Inflammatory macrophage (primary cell): ENCODE data around the gene MRPL4.
"Not testable (repeated sequence)": the region's sequence is repeated elsewhere in the genome, so short reads cannot be mapped to it uniquely, and the experiment has no call there.

Source experiments
- DNase-seq, 2 donors: peaks; one replicate each; pipeline ENCODE4 v3.0.0-alpha.2; 2020 to 2022

Gene MRPL4

GRCh38 chr19:10230173-10230860, 21.7 kb upstream of the MRPL4 start:
- peak; percentile 29 to 76 for DNase-seq

DNA sequence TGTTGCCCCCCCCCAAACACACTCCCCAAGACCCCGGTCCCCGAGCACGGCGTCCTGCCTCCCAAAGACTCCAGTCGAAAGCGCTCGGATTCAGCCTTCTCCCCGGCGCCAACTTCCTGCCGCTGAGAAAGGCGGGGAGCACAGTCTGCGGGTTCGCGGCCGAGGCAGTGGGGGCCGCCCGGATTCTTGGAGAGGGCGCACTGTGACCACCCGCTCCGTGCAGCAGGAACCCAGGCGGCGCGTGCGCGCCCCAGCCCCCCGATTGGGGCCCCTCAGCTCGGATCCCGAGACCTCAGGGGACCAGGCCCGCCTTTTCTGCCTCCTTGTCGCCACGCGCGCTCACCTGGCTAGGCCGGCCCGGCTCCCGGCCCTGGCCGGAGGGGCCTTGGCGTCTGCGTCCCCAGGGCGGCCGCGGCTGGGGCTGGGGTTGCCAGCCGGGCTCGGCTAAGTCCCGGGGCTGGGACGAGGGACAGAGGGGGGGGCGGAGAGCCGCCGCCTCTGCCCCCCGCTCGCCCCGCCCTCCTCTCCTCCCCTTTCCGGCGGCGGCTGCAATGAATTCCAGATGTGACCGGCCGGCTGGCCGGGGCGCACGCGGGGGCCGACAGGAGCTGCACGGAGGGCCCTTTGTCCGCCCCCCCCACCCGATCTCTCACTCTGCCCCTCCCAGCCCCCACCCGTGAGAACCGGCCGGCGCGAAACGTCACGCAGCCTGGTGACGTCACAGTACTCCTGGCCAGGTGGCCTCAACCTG, 21.0 kb upstream of the MRPL4 start, which contains the start of gene S1PR2:
TSS of gene S1PR2 (minus strand) at position 471 of the 751 bp plus-strand sequence. CDS start 6,426 bp downstream, outside the sequence.
- DNase-seq, result peak; percentile 65 to 77

DNA sequence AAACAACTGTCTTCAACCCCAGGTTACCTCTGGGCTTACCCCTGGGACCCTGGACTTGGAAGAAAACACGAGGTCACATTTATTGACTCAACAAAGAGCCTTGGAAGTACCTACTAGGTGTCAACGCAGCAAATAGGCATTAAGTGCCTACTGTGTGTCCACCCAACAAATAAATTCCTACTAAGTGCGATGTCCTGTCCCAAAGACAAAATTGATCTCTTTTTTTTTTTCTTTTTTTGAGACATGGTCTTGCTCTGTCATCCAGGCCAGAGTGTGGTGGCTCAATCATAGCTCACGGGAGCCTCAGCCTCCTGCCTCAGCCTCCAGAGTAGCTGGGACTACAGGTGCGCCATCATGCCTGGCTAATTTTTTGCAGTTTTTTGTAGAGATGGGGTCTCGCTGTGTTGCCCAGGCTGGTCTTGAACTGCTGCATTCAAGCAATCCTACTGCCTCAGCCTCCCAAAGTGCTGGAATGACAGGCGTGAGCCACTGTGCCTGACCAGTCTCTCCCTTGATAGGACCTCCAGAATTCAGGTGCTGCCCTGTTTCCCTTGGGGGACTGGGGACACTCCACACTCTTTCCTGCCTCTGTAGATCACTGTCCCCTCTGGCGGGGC, 20.3 kb upstream of the MRPL4 start:
- DNase-seq, result no peak

DNA sequence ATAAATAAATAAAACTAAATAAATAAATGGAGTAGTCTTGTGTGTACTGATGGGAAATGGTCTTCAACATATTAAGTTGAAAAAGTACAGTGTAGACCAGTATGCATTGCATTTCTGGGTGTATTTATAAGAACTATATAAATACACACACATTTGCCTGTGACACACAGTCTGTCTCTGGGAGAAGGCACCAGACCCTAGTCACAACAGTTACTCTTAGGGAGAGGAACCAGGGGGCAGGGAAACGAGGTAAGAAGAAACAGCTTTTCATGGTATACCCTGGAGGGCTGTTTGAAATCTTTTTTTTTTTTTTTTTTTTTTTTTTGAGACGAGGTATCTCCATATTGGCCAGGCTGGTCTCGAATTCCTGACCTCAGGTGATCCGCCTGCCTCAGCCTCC, 18.1 kb upstream of the MRPL4 start:
- DNase-seq, result no peak

DNA sequence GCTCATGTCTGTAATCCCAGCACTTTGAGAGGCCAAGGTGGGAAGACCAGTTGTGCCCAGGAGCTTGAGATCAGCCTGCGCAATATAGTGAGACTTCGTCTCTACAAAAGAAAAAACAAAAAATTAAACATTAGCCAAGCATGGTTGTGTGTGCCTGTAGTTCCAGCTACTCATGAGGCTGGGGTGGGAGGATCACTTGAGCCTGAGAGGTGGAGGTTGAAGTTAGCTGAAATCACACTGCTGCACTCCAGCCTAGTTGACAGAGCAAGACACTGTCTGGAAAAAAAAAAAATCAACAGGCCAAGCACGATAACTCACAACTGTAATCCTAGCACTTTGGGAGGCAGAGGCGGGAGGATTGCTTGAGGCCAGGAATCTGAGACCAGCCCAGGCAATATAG, 17.0 kb upstream of the MRPL4 start:
- peak in 1 of 2 donors; percentile 49 for DNase-seq

- DNase-seq, result not testable (repeated sequence)
Measured at GRCh38 chr19:10235409-10235808, 16.6 kb upstream of the MRPL4 start.

DNA sequence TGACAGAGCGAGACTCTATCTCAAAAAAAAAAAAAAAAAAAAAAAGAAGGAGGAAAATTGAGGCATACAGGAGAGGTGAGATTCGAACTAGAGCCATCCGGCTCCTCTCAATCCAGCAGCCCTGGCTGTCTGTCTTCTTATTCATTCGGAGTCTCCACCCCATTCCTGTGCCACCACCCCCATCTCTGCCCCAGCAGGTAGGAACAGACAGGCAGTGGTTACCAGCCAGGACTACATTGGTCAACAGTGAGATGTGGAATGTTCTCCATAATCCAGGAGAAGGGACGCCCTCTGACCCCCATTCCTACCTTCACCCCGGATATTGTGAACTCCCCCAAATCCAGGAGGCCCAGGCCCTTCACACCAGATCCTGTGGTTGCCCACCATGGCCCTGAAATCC, 14.3 kb upstream of the MRPL4 start:
- no peak for DNase-seq

- DNase-seq, result peak in 1 of 2 donors; percentile 39
Measured at GRCh38 chr19:10238172-10238783, 13.7 kb upstream of the MRPL4 start.

DNA sequence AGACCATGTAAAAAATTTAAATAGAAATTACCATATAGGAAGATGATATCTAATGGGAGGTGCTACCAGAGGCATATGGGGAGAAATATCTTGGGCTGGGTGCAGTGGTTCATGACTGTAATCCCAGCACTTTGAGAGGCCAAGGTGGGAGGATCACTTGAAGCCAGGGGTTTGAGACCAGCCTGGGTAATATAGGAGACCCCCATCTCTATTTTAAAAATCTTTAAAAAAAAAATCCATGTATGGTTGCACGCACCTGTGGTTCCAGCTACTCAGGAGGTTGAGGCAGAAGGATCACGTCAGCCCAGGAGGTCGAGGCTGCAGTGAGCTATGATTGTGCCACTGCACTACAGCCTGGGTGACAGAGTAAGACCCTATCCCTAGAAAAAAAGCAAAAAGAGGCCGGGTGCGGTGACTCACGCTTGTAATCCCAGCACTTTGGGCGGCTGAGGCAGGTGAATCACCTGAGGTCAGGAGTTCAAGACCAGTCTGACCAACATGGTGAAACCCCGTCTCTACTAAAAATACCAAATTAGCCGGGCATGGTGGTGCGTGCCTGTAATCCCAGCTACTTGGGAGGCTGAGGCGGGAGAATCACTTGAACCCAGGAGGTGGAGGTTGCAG, 10.1 kb upstream of the MRPL4 start:
- not testable (repeated sequence) for DNase-seq

- no peak for DNase-seq
Measured at GRCh38 chr19:10243606-10244005, 8.4 kb upstream of the MRPL4 start.

DNA sequence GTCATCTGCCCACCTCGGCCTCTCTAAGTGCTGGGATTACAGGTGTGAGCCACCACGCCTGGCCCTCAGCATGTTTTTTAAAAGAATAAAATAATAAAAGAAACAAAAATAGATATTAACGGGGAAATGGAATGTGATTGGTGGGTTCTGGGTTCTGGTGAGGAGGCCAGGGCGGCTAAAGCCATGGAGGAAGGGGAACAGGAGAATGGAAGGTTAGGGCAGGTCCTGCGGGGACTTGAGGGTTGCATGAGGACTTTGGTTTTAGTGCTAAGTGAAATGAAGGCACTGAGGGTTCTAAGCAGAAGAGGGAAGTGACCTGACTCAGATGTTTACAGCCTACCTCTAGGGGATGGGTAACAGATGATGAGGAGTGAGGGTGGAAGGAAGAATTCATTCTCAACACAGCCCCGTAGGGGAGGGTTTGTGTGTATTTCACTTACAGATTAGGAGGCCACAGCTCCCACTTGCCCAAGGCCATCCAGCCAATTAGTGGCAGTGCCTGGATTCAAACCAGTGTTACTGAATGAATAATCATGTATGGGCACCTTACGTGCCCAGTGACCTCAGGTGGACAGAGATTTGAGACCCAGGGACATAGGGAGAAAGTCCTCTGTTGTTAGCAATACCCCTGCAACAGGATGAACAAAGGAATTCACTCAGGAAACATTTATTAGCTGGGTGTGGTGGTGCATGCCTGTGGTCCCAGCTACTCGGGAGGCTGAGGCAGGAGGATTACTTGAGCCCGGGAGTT, 6.7 kb upstream of the MRPL4 start:
- DNase-seq, result no peak

DNA sequence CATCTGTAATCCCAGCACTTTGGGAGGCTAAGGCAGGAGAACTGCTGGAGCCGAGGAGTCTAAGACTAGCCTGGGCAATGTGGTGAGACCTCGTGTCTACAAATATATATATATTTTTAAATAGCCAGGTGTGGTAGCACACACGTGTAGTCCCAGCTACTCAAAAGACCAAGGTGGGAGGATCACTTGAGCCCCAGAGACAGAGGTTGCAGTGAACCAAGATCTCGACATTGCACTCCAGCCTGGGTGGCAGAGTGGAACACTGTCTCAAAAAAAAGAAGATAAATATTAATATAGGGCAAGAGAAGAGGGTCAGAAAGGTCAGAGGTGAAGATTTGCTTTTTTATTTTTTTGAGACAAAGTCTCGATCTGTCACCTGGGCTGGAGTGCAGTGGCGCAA, 5.5 kb upstream of the MRPL4 start:
- DNase-seq, result no peak

GRCh38 chr19:10252707-10253106, 693 bp downstream of the MRPL4 start:
- DNase-seq, result no peak

GRCh38 chr19:10254244-10254643, 2.2 kb downstream of the MRPL4 start:
- no peak for DNase-seq

GRCh38 chr19:10255358-10255757, 3.3 kb downstream of the MRPL4 start:
- no peak for DNase-seq

- DNase-seq, result no peak
Measured at GRCh38 chr19:10256551-10256950, 4.5 kb downstream of the MRPL4 start.

- DNase-seq, result no peak
Measured at GRCh38 chr19:10256970-10257615, 5.1 kb downstream of the MRPL4 start.

GRCh38 chr19:10258080-10258710, 6.2 kb downstream of the MRPL4 start:
- DNase-seq, result no peak

- DNase-seq, result peak; percentile 89 to 94
Measured at GRCh38 chr19:10259162-10259905, 7.3 kb downstream of the MRPL4 start.

DNA sequence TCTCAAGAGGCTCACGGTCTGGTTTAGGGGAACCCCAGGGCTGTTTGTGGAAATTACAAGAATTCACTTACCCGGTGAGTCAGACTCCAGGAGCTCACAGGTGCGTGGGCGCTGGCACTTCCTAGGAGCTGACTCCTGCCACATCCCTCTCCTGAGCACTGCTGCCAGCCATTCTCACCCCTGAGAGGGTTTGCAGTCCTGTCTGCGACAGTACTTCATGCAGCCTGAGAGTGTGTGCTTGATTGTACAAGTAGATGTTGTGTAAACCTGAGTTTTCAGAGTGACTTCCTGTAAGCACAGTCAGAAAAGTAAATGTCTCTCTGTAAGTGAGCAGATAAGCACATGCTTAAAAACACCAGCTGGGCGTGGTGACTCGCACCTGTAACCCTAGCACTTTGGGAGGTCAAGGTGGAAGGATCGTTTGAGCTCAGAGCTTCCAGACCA, 8.1 kb downstream of the MRPL4 start:
- peak in 1 of 2 donors; percentile 25 for DNase-seq
